GM12878 (cell line): Measurements from ENCODE around the gene CCDC141.

Source experiments
- BACH1 ChIP-seq: fragments of 450-650 bp; IDR thresholded peaks from 2 replicates; pipeline ENCODE4 v1.6.1; 2017; ENCODE audit warnings: mild to moderate bottlenecking, borderline replicate concordance
- CHD1 ChIP-seq: IDR thresholded peaks from 2 replicates; pipeline ENCODE4 v1.6.1; 2012; ENCODE audit warnings: low read depth, low read length, improper control_type of control experiment
- CTCF ChIP-seq, 3 experiments: IDR thresholded peaks in 2 of 3; conservative IDR thresholded peaks in 1 of 3; 2 replicates each; pipeline ENCODE4 v1.5.1; 2011; ENCODE audit warnings: low read depth in 3 of 3, low read length in 3 of 3, mild to moderate bottlenecking in 3 of 3, control low read depth in 2 of 3, moderate library complexity in 2 of 3, inconsistent platforms in 1 of 3, mixed read lengths in 1 of 3; ENCODE audit not compliant: control insufficient read depth in 2 of 3, insufficient read depth in 1 of 3; ENCODE audit errors: extremely low read depth in 1 of 3
- E2F4 ChIP-seq: IDR thresholded peaks from 2 replicates; pipeline ENCODE4 v1.6.1; 2012; ENCODE audit warnings: low read depth, low read length, improper control_type of control experiment
- POLR2A ChIP-seq: IDR thresholded peaks from 2 replicates; pipeline ENCODE4 v1.6.1; 2011; ENCODE audit warnings: low read depth, mild to moderate bottlenecking, low read length
- SMARCA5 ChIP-seq: fragments of 450-650 bp; IDR thresholded peaks from 2 replicates; pipeline ENCODE4 v1.6.1; 2017; ENCODE audit warnings: mild to moderate bottlenecking

GRCh38 chr2:178899656-178900055, 150.3 kb downstream of the CCDC141 start:
- TF ChIP-seq CTCF (IDR thresholded peaks at IDR 0.05 in 2 of 3, conservative IDR thresholded peaks at IDR 0.05 in 1 of 3; ENCODE audit: control insufficient read depth in 2 of 3, extremely low read depth in 1 of 3, insufficient read depth in 1 of 3, low read depth in 3 of 3, low read length in 3 of 3) (no peak), BACH1 (no peak), CHD1 (no peak), SMARCA5 (no peak), E2F4 (no peak), POLR2A (no peak)
